SU-DHL-6 (cell line): ENCODE measurements around the gene CXXC5.
A peak's percentile ranks its signal among the peaks of the same experiment; 100 is the strongest.

ENCODE experiments used
- H2AFZ ChIP-seq: fragments of 200-600 bp; sonication (generic); 2 replicates; pipeline ENCODE4 v1.6.1; 2014; ENCODE audit warnings: low read depth, mild to moderate bottlenecking, moderate library complexity, mixed read lengths, antibody characterized with exemption, low read length; ENCODE audit not compliant: severe bottlenecking
- H3F3A ChIP-seq: fragments of 200-600 bp; shearing (Covaris generic); 2 replicates; pipeline ENCODE4 v1.6.0; 2016; ENCODE audit warnings: antibody characterized with exemption, mild to moderate bottlenecking; ENCODE audit not compliant: insufficient read depth
- H3K27ac ChIP-seq: fragments of 200-600 bp; sonication (generic); 2 replicates; pipeline ENCODE4 v1.5.1; 2016; ENCODE audit warnings: low read depth, mild to moderate bottlenecking, low read length, moderate library complexity, mixed read lengths
- H3K27me3 ChIP-seq: fragments of 200-600 bp; sonication (generic), shearing (Covaris generic); 2 replicates; pipeline ENCODE4 v1.6.0; 2014; ENCODE audit warnings: mild to moderate bottlenecking, low read length
- H3K36me3 ChIP-seq: fragments of 200-600 bp; sonication (generic); 2 replicates; pipeline ENCODE4 v1.6.1; 2014; ENCODE audit warnings: mild to moderate bottlenecking, low read length, mixed read lengths
- H3K4me2 ChIP-seq: fragments of 300-600, 200-600 bp; shearing (Covaris generic), sonication (generic); 2 replicates; pipeline ENCODE4 v1.6.0; 2014; ENCODE audit warnings: low read length, low read depth, mild to moderate bottlenecking; ENCODE audit not compliant: poor library complexity, severe bottlenecking
- H3K4me3 ChIP-seq: fragments of 200-600 bp; sonication (generic); 2 replicates; pipeline ENCODE4 v1.5.1; 2014; ENCODE audit warnings: antibody characterized with exemption, low read length, mild to moderate bottlenecking, mixed read lengths; ENCODE audit not compliant: insufficient read depth, poor library complexity, severe bottlenecking
- H3K79me2 ChIP-seq: fragments of 200-600 bp; sonication (generic); 2 replicates; pipeline ENCODE4 v1.6.1; 2014; ENCODE audit warnings: mild to moderate bottlenecking, low read length, moderate library complexity; ENCODE audit not compliant: insufficient read depth
- H3K9ac ChIP-seq: fragments of 200-600 bp; sonication (generic); 2 replicates; pipeline ENCODE4 v1.7.0; 2014; ENCODE audit warnings: mild to moderate bottlenecking, low read length
- H3K9me2 ChIP-seq: fragments of 200-600 bp; sonication (generic); replicated peaks from 2 replicates; pipeline ENCODE4 v1.6.1; 2014; ENCODE audit warnings: low read length; ENCODE audit not compliant: insufficient read depth
- H3K9me3 ChIP-seq: fragments of 200-600 bp; sonication (generic); 2 replicates; pipeline ENCODE4 v1.6.1; 2014; ENCODE audit warnings: low read length, mixed read lengths; ENCODE audit not compliant: insufficient read depth
- H4K20me1 ChIP-seq: fragments of 200-600 bp; sonication (generic); 2 replicates; pipeline ENCODE4 v1.6.1; 2014; ENCODE audit warnings: low read depth, mild to moderate bottlenecking, antibody characterized with exemption, low read length, moderate library complexity, mixed read lengths
- EZH2phosphoT487 ChIP-seq: fragments of 200-600 bp; sonication (generic), shearing (Covaris generic); conservative IDR thresholded peaks from 2 replicates; pipeline ENCODE4 v1.6.1; 2018; ENCODE audit warnings: mild to moderate bottlenecking, antibody characterized with exemption, low read length, moderate library complexity, mixed read lengths
- TF ChIP-seq, protein P1 (sequence below): fragments of 200-600 bp; sonication (generic); IDR thresholded peaks from one replicate; pipeline ENCODE4 v1.5.1; 2017; ENCODE audit warnings: antibody characterized with exemption, mild to moderate bottlenecking, low read length, moderate library complexity; ENCODE audit not compliant: insufficient read depth, poor library complexity, severe bottlenecking

The CXXC5 gene

DNA sequence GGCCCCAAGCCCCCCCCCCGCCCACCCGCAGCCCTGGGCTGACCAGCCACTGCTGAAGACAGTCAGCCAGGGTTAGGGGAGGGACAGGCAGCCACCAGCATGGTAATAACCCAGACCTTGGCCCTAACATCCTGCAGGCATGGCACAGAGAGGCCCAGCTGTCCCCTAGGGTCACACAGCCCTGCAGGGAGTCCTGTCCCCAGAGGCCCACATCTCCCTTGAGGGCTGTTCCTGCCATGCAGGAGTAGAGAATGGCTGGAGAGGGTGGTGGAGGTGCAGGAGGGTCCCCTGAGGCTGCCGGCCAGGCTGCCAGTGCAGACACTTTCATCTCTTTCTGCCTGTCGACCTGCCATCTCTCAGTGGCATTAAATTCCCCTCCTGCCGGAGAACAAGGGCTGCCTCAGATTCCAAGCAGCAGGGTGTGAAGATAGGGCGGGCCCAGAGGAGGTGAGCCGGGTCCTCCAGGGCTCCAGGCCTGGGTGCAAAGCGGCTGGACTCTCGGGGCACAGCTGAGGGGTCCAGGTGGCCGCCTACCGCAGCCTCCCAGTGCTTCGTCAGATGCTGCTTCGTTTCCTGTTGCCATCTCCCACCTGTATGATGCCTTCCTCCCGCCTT, 40.0 kb downstream of the CXXC5 start:
- TF ChIP-seq, protein P1, sequence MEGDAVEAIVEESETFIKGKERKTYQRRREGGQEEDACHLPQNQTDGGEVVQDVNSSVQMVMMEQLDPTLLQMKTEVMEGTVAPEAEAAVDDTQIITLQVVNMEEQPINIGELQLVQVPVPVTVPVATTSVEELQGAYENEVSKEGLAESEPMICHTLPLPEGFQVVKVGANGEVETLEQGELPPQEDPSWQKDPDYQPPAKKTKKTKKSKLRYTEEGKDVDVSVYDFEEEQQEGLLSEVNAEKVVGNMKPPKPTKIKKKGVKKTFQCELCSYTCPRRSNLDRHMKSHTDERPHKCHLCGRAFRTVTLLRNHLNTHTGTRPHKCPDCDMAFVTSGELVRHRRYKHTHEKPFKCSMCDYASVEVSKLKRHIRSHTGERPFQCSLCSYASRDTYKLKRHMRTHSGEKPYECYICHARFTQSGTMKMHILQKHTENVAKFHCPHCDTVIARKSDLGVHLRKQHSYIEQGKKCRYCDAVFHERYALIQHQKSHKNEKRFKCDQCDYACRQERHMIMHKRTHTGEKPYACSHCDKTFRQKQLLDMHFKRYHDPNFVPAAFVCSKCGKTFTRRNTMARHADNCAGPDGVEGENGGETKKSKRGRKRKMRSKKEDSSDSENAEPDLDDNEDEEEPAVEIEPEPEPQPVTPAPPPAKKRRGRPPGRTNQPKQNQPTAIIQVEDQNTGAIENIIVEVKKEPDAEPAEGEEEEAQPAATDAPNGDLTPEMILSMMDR: no peak
- Histone ChIP-seq H3K36me3 (0 out of 2 replicates have a peak, but pooled peaks cover under 1% of the 10 kb centered on the region), H3K79me2 (no peaks in the 10 kb centered on the region), H3K9me2 (no peaks in the 10 kb centered on the region), H3K9ac (peak overlapping the region; percentile 10; the same call in 1 of the 2 replicates), H2AFZ (no peak overlapping the region), H3K4me2 (peak overlapping the region; percentile 8), H4K20me1 (no peaks in the 10 kb centered on the region), H3K4me3 (no peak overlapping the region), H3K27ac (peak overlapping the region; percentile 78), H3K9me3 (no peaks in the 10 kb centered on the region), H3F3A (peaks cover 12% of the 10 kb centered on the region), H3K27me3 (no peaks in the 10 kb centered on the region)

DNA sequence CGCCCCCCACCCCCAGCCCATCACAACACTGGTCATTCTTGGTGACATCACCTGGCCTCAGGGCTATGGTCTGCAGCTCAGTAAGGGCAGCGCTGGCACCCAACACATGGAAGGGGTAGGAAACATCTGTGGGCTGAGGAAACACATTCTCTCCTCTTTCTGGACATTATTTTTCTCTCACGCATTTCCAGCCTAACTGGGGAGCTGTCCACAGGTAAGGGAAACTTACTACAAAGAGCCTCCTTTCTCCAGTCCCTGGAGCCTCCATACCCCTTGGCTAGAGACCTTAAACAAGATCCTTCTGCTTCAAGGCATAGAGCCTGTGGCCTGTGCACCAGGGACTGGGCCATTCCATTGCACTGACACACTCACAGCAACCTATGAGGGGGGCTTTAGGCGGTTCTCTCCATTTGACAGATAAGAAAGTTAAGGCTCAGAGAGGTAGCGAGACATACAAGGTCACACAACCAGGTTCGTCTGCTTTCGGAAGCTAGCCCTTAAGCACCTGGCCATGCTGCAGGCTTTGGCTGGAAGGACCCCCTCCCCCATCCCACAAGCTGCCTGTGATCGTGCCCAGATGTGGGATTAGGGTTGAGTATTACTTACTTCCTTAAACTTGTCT, 40.7 kb downstream of the CXXC5 start:
- Histone ChIP-seq H3K79me2 (no peaks in the 10 kb centered on the region), H4K20me1 (no peaks in the 10 kb centered on the region), H3K27ac (peak overlapping the region; percentile 78), H3K36me3 (no peaks in the 10 kb centered on the region), H3K9ac (peak overlapping the region; percentile 10; the same call in 1 of the 2 replicates), H3F3A (peaks cover 12% of the 10 kb centered on the region), H3K4me2 (peak overlapping the region; percentile 8), H2AFZ (no peak overlapping the region), H3K4me3 (no peak overlapping the region), H3K9me2 (no peaks in the 10 kb centered on the region), H3K27me3 (no peaks in the 10 kb centered on the region), H3K9me3 (no peaks in the 10 kb centered on the region)
- TF ChIP-seq EZH2phosphoT487: no peak
- TF ChIP-seq, protein P1: no peak

DNA sequence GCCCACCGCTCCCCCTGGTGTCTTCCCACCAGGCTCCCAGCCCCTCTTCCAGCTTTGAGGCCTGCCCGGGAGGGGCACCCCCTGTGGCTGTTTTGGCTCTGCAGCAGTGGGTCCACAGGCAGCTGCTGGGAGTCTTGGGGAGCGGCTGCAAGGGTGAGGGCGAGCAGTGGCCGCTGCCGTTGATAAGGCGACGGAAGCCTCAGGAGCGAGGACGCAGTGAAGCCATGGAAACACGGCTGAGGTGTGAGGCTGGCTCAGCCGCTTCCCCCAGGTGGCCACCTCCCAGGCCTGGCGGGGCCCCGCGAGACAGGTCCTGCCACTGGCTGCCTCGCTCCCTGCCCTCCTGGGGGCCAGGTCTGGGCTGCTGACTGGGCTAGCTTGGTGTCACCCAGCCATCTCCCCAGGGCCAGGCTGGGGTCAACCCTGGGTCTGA, 41.5 kb downstream of the CXXC5 start:
- no peak overlapping the region for H3K4me3 ChIP-seq
- H3K27ac ChIP-seq: peak overlapping the region; percentile 78
- H3K9ac ChIP-seq: no peak overlapping the region
- no peaks in the 10 kb centered on the region for H3K9me2 ChIP-seq
- no peaks in the 10 kb centered on the region for H3K79me2 ChIP-seq
- TF ChIP-seq, protein P1: no peak
- TF ChIP-seq EZH2phosphoT487: no peak
- no peaks in the 10 kb centered on the region for H3K9me3 ChIP-seq
- H2AFZ ChIP-seq: no peak overlapping the region
- no peaks in the 10 kb centered on the region for H4K20me1 ChIP-seq
- no peak overlapping the region for H3K4me2 ChIP-seq
- no peaks in the 10 kb centered on the region for H3K36me3 ChIP-seq
- no peaks in the 10 kb centered on the region for H3K27me3 ChIP-seq
- H3F3A ChIP-seq: peaks cover 12% of the 10 kb centered on the region
